GM12878 (cell line): Measurements from ENCODE around the gene C6orf89. TPM values are rescaled to one million over a fixed set of nuclear protein-coding genes. Genes with fewer than 3 reads are reported as not detected.

Source experiments
- BRCA1 ChIP-seq: IDR thresholded peaks from 2 replicates; pipeline ENCODE4 v1.6.1; 2011; ENCODE audit warnings: low read depth, low read length, improper control_type of control experiment
- CHD4 ChIP-seq: fragments of 200-600 bp; sonication (generic); IDR thresholded peaks from 2 replicates; pipeline ENCODE4 v1.6.1; 2016; ENCODE audit warnings: mild to moderate bottlenecking
- EP300 ChIP-seq, 2 experiments: fragments of 150-350 bp in 1 of 2; IDR thresholded peaks; 2 replicates each; pipeline ENCODE4 v1.6.1; 2011 to 2012; ENCODE audit warnings: low read depth in 2 of 2, low read length in 2 of 2, borderline replicate concordance in 1 of 2, improper control_type of control experiment in 1 of 2, inconsistent platforms in 1 of 2; ENCODE audit not compliant: control insufficient read depth in 1 of 2
- FOXM1 ChIP-seq: IDR thresholded peaks from 2 replicates; pipeline ENCODE4 v1.6.1; 2012; ENCODE audit warnings: low read depth, mild to moderate bottlenecking, inconsistent platforms, low read length, moderate library complexity
- LARP7 ChIP-seq: fragments of 450-650 bp; IDR thresholded peaks from 2 replicates; pipeline ENCODE4 v1.6.1; 2017; ENCODE audit warnings: mild to moderate bottlenecking
- MEF2B ChIP-seq: fragments of 450-650 bp; IDR thresholded peaks from 2 replicates; pipeline ENCODE4 v1.6.1; 2018; ENCODE audit warnings: mild to moderate bottlenecking, moderate library complexity; ENCODE audit not compliant: partially characterized antibody, poor library complexity, severe bottlenecking
- MYB ChIP-seq: fragments of 150-350 bp; IDR thresholded peaks from 2 replicates; pipeline ENCODE4 v1.6.1; 2014; ENCODE audit warnings: mild to moderate bottlenecking, low read depth, low read length, borderline replicate concordance
- MYC ChIP-seq: IDR thresholded peaks from 2 replicates; pipeline ENCODE4 v1.6.1; 2011; ENCODE audit warnings: mild to moderate bottlenecking, low read length, moderate library complexity, inconsistent platforms; ENCODE audit not compliant: insufficient read depth, insufficient replicate concordance, insufficient read length, severe bottlenecking
- NR2C2 ChIP-seq: IDR thresholded peaks from 2 replicates; pipeline ENCODE4 v1.6.1; 2011; ENCODE audit warnings: borderline replicate concordance, low read depth; ENCODE audit not compliant: control insufficient read depth, insufficient read length
- POLR2A ChIP-seq: IDR thresholded peaks from 2 replicates; pipeline ENCODE4 v1.6.1; 2011; ENCODE audit warnings: low read depth, mild to moderate bottlenecking, low read length
- POLR2AphosphoS2 ChIP-seq: IDR thresholded peaks from 2 replicates; pipeline ENCODE4 v1.6.1; 2011; ENCODE audit warnings: low read depth, mild to moderate bottlenecking, low read length, improper control_type of control experiment, moderate library complexity
- POLR2AphosphoS5 ChIP-seq: IDR thresholded peaks from 2 replicates; pipeline ENCODE4 v1.6.1; 2011; ENCODE audit warnings: mild to moderate bottlenecking, low read length, inconsistent platforms
- RAD21 ChIP-seq: IDR thresholded peaks from 2 replicates; pipeline ENCODE4 v1.6.1; 2011; ENCODE audit warnings: mild to moderate bottlenecking, low read depth, low read length, moderate library complexity; ENCODE audit not compliant: insufficient read depth
- RAD51 ChIP-seq: fragments of 450-650 bp; IDR thresholded peaks from 2 replicates; pipeline ENCODE4 v1.6.1; 2016; ENCODE audit warnings: moderate library complexity, mild to moderate bottlenecking, inconsistent platforms
- SMC3 ChIP-seq: IDR thresholded peaks from 2 replicates; pipeline ENCODE4 v1.6.1; 2011; ENCODE audit warnings: low read length, improper control_type of control experiment, borderline replicate concordance
- SPI1 ChIP-seq: IDR thresholded peaks from 2 replicates; pipeline ENCODE4 v1.6.1; 2011; ENCODE audit warnings: low read depth, mild to moderate bottlenecking, low read length, moderate library complexity, borderline replicate concordance; ENCODE audit not compliant: insufficient read depth
- TARDBP ChIP-seq: IDR thresholded peaks from 2 replicates; pipeline ENCODE4 v1.6.1; 2016; ENCODE audit warnings: borderline replicate concordance
- TCF7 ChIP-seq: IDR thresholded peaks from 2 replicates; pipeline ENCODE4 v1.6.1; 2014; ENCODE audit warnings: antibody characterized with exemption, borderline replicate concordance
- YBX1 ChIP-seq: fragments of 450-650 bp; IDR thresholded peaks from 2 replicates; pipeline ENCODE4 v1.6.1; 2016; ENCODE audit warnings: antibody characterized with exemption
- YY1 ChIP-seq: IDR thresholded peaks from 2 replicates; pipeline ENCODE4 v1.6.1; 2011; ENCODE audit warnings: low read depth, mild to moderate bottlenecking, low read length
- ZNF384 ChIP-seq: IDR thresholded peaks from 2 replicates; pipeline ENCODE4 v1.6.1; 2012; ENCODE audit warnings: low read depth, mild to moderate bottlenecking, low read length, improper control_type of control experiment, borderline replicate concordance
- polyA plus RNA-seq, 11 experiments: library from polyadenylated mRNA; depleted of rRNA in 4 of 11; unstranded in 6 of 11; stranded (reverse) in 5 of 11; fragments of >200 nt; fragmentation: Nextera tagmentation in 4 of 11; fragmentation: Illumina TruSeq in 1 of 11; extraction: Ambion mirVana in 4 of 11; extraction: Trizol in 1 of 11; gene quantifications; 1 replicate in 1 of 11; 2 replicates in 10 of 11; pipeline versions ENCODE4 v1.2.1 to v1.2.3, GENCODE V29; 2011 to 2016; ENCODE audit warnings: inconsistent platforms in 2 of 11, missing spikeins in 2 of 11, low read depth in 1 of 11
- total RNA-seq, 4 experiments: library from RNA; depleted of rRNA in 3 of 4; stranded (reverse); fragments of >200 nt in 3 of 4; fragmentation: Illumina TruSeq in 1 of 4; extraction: Trizol in 1 of 4; gene quantifications; 2 replicates each; pipeline versions ENCODE4 v1.2.1 to v1.2.3, GENCODE V29; 2013 to 2021
- TF ChIP-seq, protein P1 (sequence below): fragments of 450-650 bp; IDR thresholded peaks from 2 replicates; pipeline ENCODE4 v1.6.1; 2016; ENCODE audit warnings: mild to moderate bottlenecking
- TF ChIP-seq, protein P2 (sequence below): fragments of 450-650 bp; conservative IDR thresholded peaks from 2 replicates; pipeline ENCODE4 v1.6.1; 2017; ENCODE audit warnings: mild to moderate bottlenecking, moderate library complexity

The C6orf89 gene
- total and polyA plus RNA-seq, 10 of the 15 experiments (the other 5 are each of a cell fraction or from before 2014, with no cell fraction given), result 10.8 to 42.7 (median 28.6) TPM

DNA sequence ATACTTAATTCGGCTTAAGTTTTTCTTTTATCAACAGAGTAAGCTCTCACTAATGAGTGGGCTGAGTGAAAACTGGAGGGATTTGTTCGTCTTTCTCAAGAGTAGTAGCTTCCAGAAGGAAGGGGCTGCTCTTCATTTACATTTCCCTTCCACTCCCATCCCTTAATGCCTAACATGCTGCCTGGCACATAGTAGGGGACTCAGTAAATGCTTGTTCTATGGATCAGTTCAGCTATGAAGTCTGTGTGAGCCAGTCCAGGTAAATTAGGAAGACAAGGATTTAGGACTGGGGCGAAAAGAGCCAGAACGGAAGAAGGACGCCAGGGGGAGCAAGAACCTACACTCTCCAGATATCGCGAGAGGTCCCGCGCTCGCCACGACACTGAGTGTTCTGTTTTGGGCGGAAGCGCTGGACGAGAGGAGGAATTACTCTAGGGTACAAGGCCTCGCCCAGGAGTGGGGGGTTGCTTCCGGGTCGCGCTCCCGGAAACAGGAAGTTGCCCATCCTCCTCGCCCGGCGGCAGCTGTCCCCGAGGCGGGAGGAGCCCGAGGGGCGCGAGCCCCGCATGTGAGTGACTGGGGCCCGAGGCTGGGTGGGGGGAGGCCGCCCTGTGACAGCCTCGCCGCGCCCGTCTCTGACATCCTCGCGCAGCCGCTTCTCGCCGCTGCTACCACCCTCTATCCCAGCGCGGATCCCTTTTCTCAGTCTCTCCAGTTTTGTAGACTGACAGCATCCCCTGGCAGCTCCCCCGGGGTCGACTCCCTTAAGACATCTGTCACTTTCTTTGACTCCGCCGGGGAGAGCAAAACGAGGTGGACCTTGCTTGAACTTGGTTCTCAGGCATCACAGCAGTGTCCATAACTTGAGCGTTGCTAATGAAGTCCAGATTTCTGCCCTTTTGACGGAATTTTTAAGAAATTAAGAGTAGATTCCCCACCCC is at the start of gene C6orf89 (continued):
- TF ChIP-seq, protein P1, sequence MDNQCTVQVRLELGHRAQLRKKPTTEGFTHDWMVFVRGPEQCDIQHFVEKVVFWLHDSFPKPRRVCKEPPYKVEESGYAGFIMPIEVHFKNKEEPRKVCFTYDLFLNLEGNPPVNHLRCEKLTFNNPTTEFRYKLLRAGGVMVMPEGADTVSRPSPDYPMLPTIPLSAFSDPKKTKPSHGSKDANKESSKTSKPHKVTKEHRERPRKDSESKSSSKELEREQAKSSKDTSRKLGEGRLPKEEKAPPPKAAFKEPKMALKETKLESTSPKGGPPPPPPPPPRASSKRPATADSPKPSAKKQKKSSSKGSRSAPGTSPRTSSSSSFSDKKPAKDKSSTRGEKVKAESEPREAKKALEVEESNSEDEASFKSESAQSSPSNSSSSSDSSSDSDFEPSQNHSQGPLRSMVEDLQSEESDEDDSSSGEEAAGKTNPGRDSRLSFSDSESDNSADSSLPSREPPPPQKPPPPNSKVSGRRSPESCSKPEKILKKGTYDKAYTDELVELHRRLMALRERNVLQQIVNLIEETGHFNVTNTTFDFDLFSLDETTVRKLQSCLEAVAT, result no peak
- TF ChIP-seq ZNF384, result no peak
- peak; percentile 87; the same call in 1 of the 2 replicates for TF ChIP-seq LARP7
- TF ChIP-seq YY1, result peak; percentile 72
- TF ChIP-seq EP300 (IDR thresholded peaks at IDR 0.05; ENCODE audit: borderline replicate concordance in 1 of 2, control insufficient read depth in 1 of 2, low read depth in 2 of 2, low read length in 2 of 2), result no peak
- no peak for TF ChIP-seq RAD51
- TF ChIP-seq SMC3, result peak; percentile 69; the same call in 1 of the 2 replicates
- no peak for TF ChIP-seq NR2C2
- TF ChIP-seq BRCA1, result peak; percentile 87
- no peak for TF ChIP-seq YBX1
- TF ChIP-seq, protein P2, sequence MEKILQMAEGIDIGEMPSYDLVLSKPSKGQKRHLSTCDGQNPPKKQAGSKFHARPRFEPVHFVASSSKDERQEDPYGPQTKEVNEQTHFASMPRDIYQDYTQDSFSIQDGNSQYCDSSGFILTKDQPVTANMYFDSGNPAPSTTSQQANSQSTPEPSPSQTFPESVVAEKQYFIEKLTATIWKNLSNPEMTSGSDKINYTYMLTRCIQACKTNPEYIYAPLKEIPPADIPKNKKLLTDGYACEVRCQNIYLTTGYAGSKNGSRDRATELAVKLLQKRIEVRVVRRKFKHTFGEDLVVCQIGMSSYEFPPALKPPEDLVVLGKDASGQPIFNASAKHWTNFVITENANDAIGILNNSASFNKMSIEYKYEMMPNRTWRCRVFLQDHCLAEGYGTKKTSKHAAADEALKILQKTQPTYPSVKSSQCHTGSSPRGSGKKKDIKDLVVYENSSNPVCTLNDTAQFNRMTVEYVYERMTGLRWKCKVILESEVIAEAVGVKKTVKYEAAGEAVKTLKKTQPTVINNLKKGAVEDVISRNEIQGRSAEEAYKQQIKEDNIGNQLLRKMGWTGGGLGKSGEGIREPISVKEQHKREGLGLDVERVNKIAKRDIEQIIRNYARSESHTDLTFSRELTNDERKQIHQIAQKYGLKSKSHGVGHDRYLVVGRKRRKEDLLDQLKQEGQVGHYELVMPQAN, result peak; percentile 94
- peak; percentile 88 for TF ChIP-seq POLR2A
- peak; percentile 42 for TF ChIP-seq MEF2B
- no peak for TF ChIP-seq MYC
- peak; percentile 83 for TF ChIP-seq POLR2AphosphoS5
- TF ChIP-seq TCF7, result no peak
- peak; percentile 24; the same call in 1 of the 2 replicates for TF ChIP-seq RAD21
- TF ChIP-seq POLR2AphosphoS2, result peak; percentile 62; the same call in 1 of the 2 replicates
- TF ChIP-seq MYB, result no peak
- TF ChIP-seq CHD4, result no peak
- TF ChIP-seq SPI1, result peak; percentile 39
- peak; percentile 64; the same call in 1 of the 2 replicates for TF ChIP-seq FOXM1
- TF ChIP-seq TARDBP, result 0 out of 2 replicates have a peak, but pooled peaks have one; percentile 68
